GM12878 (cell line): ENCODE data around the gene CTNNA2. TPM values are rescaled to one million over a fixed set of nuclear protein-coding genes. Genes with fewer than 3 reads are reported as not detected.

ENCODE experiments used
- ATAC-seq: fragments of 200-7000 bp; cut with Tn5 transposase; 3 replicates; pipeline ENCODE4 v1.9.1; 2020; ENCODE audit warnings: mild to moderate bottlenecking, moderate library complexity
- BruUV-seq: library from RNA; stranded (reverse); fragments of 400-500 nt; replicated peaks from 2 replicates; lab custom pipeline; 2021; lab: Mats Ljungman, UMichigan
- CTCF ChIA-PET: fragments of 300-600 bp; sonication (Branson Sonifier 250); formaldehyde crosslinking; extraction: SDS; loops from one replicate; lab custom pipeline; 2021; ENCODE audit warnings: inconsistent platforms; lab: Yijun Ruan, JAX
- POLR2A ChIA-PET: fragments of 350-600 bp; formaldehyde crosslinking; extraction: SDS; loops from one replicate; lab custom pipeline; 2021; ENCODE audit warnings: inconsistent platforms; lab: Charles Lee
- RAD21 ChIA-PET: fragments of 300-600 bp; sonication (Branson Sonifier 250); formaldehyde crosslinking; loops from one replicate; lab custom pipeline; 2023; ENCODE audit warnings: antibody characterized with exemption; ENCODE audit not compliant: unreplicated experiment; lab: Charles Lee
- SMC1A ChIA-PET: fragments of 300-600 bp; sonication (Branson Sonifier 250); formaldehyde crosslinking; loops from one replicate; lab custom pipeline; 2023; ENCODE audit not compliant: unreplicated experiment, uncharacterized antibody; lab: Charles Lee
- DNase-seq: peaks from one replicate; pipeline ENCODE4 v3.0.0-alpha.2; 2011; ENCODE audit warnings: low read depth, low spot score
- FAIRE-seq: peaks from 3 replicates; lab custom pipeline; 2011; peaks lifted over from hg19 to GRCh38; lab: Jason Lieb, UNC
- H2AFZ ChIP-seq: 2 replicates; pipeline ENCODE4 v1.6.0; 2011; ENCODE audit warnings: low read depth, low read length, control low read depth; ENCODE audit not compliant: control insufficient read depth
- H3K27ac ChIP-seq: 2 replicates; pipeline ENCODE4 v1.5.1; 2011; ENCODE audit warnings: control low read depth; ENCODE audit not compliant: control insufficient read depth, insufficient read depth
- H3K27me3 ChIP-seq, 2 experiments: replicated peaks in 1 of 2; 2 replicates each; pipeline versions ENCODE4 v1.6.0 to v1.6.1; 2011; ENCODE audit warnings: low read length in 1 of 2; ENCODE audit not compliant: control insufficient read depth in 2 of 2, insufficient read depth in 2 of 2
- H3K36me3 ChIP-seq, 2 experiments: 2 replicates each; pipeline ENCODE4 v1.5.1; 2011; ENCODE audit warnings: low read length in 1 of 2; ENCODE audit not compliant: control insufficient read depth in 2 of 2, insufficient read depth in 2 of 2
- H3K4me1 ChIP-seq: 2 replicates; pipeline ENCODE4 v1.6.1; 2011; ENCODE audit warnings: mild to moderate bottlenecking, low read length, moderate library complexity, mixed read lengths; ENCODE audit not compliant: control insufficient read depth, insufficient read depth
- H3K4me2 ChIP-seq: 2 replicates; pipeline ENCODE4 v1.6.0; 2011; ENCODE audit warnings: control low read depth; ENCODE audit not compliant: control insufficient read depth, insufficient read depth
- H3K4me3 ChIP-seq: fragments of 200-600 bp; sonication (generic); 2 replicates; pipeline ENCODE4 v1.5.1; 2016
- H3K79me2 ChIP-seq: 2 replicates; pipeline ENCODE4 v1.6.0; 2011; ENCODE audit warnings: low read length; ENCODE audit not compliant: control insufficient read depth, insufficient read depth
- H3K9ac ChIP-seq: 2 replicates; pipeline ENCODE4 v1.8.0; 2011; ENCODE audit warnings: low read length, control low read depth, mixed read lengths; ENCODE audit not compliant: control insufficient read depth, insufficient read depth
- H3K9me3 ChIP-seq: replicated peaks from 3 replicates; pipeline ENCODE4 v1.5.1; 2011; ENCODE audit warnings: mild to moderate bottlenecking, low read length; ENCODE audit not compliant: control insufficient read depth, insufficient read depth
- H4K20me1 ChIP-seq: 2 replicates; pipeline ENCODE4 v1.6.0; 2011; ENCODE audit not compliant: control insufficient read depth, insufficient read depth
- ATF2 ChIP-seq: IDR thresholded peaks from 2 replicates; pipeline ENCODE4 v1.6.1; 2012; ENCODE audit warnings: low read length, inconsistent platforms
- CUX1 ChIP-seq: IDR thresholded peaks from 2 replicates; pipeline ENCODE4 v1.6.1; 2012; ENCODE audit warnings: improper control_type of control experiment, low read depth, low read length; ENCODE audit not compliant: insufficient replicate concordance
- HDGF ChIP-seq: fragments of 450-650 bp; IDR thresholded peaks from 2 replicates; pipeline ENCODE4 v1.6.1; 2016; ENCODE audit warnings: antibody characterized with exemption
- HSF1 ChIP-seq: fragments of 150-350 bp; IDR thresholded peaks from 2 replicates; pipeline ENCODE4 v1.6.1; 2014; ENCODE audit warnings: mild to moderate bottlenecking, low read depth, low read length
- KAT2A ChIP-seq: conservative IDR thresholded peaks from 2 replicates; pipeline ENCODE4 v1.6.1; 2011; ENCODE audit warnings: low read depth, low read length; ENCODE audit not compliant: control insufficient read depth
- MLLT1 ChIP-seq: fragments of 450-650 bp; IDR thresholded peaks from 2 replicates; pipeline ENCODE4 v1.6.1; 2016; ENCODE audit warnings: mild to moderate bottlenecking
- NFXL1 ChIP-seq: fragments of 450-650 bp; IDR thresholded peaks from 2 replicates; pipeline ENCODE4 v1.6.1; 2017; ENCODE audit warnings: antibody characterized with exemption, mild to moderate bottlenecking, borderline replicate concordance
- NR2C1 ChIP-seq: fragments of 450-650 bp; IDR thresholded peaks from 2 replicates; pipeline ENCODE4 v1.6.1; 2017; ENCODE audit warnings: antibody characterized with exemption, mild to moderate bottlenecking, moderate library complexity
- PAX8 ChIP-seq: fragments of 450-650 bp; IDR thresholded peaks from 2 replicates; pipeline ENCODE4 v1.6.1; 2017; ENCODE audit warnings: mild to moderate bottlenecking, moderate library complexity
- PML ChIP-seq: IDR thresholded peaks from 2 replicates; pipeline ENCODE4 v1.6.1; 2012; ENCODE audit warnings: low read length, inconsistent platforms
- RB1 ChIP-seq: fragments of 450-650 bp; formaldehyde crosslinking; IDR thresholded peaks from 2 replicates; pipeline ENCODE4 v1.6.1; 2017; ENCODE audit warnings: mild to moderate bottlenecking, borderline replicate concordance
- SPI1 ChIP-seq: IDR thresholded peaks from 2 replicates; pipeline ENCODE4 v1.6.1; 2011; ENCODE audit warnings: low read depth, mild to moderate bottlenecking, low read length, moderate library complexity, borderline replicate concordance; ENCODE audit not compliant: insufficient read depth
- SUZ12 ChIP-seq: fragments of 200-600 bp; sonication (generic); IDR thresholded peaks from one replicate; pipeline ENCODE4 v1.6.1; 2018; ENCODE audit warnings: antibody characterized with exemption, mild to moderate bottlenecking; ENCODE audit not compliant: unreplicated experiment
- ZSCAN29 ChIP-seq: fragments of 450-650 bp; IDR thresholded peaks from 2 replicates; pipeline ENCODE4 v1.6.1; 2017; ENCODE audit warnings: mild to moderate bottlenecking, moderate library complexity
- WGBS: methylation state at CpG from one replicate; pipeline ENCODE4 v1.1.6; 2016; ENCODE audit warnings: low lambda C conversion rate; ENCODE audit not compliant: insufficient replicate concordance, insufficient coverage; ENCODE audit errors: missing lambda C conversion rate; 5-methylcytosine and 5-hydroxymethylcytosine counted together
- in situ Hi-C: fragments of 300-500 bp; cut with MboI; formaldehyde crosslinking; loops from 9 replicates; pipeline ENCODE4 v1.14.3; 2018; ENCODE audit warnings: mixed read lengths
- intact Hi-C: fragments of 100-400 bp; cut with micrococcal nuclease; formaldehyde crosslinking; loops from one replicate; pipeline ENCODE4 v1.14.2; 2022; ENCODE audit not compliant: unreplicated experiment
- polyA plus RNA-seq, 11 experiments: library from polyadenylated mRNA; depleted of rRNA in 4 of 11; unstranded in 6 of 11; stranded (reverse) in 5 of 11; fragments of >200 nt; fragmentation: Nextera tagmentation in 4 of 11; fragmentation: Illumina TruSeq in 1 of 11; extraction: Ambion mirVana in 4 of 11; extraction: Trizol in 1 of 11; gene quantifications; 1 replicate in 1 of 11; 2 replicates in 10 of 11; pipeline versions ENCODE4 v1.2.1 to v1.2.3, GENCODE V29; 2011 to 2016; ENCODE audit warnings: inconsistent platforms in 2 of 11, missing spikeins in 2 of 11, low read depth in 1 of 11
- total RNA-seq, 4 experiments: library from RNA; depleted of rRNA in 3 of 4; stranded (reverse); fragments of >200 nt in 3 of 4; fragmentation: Illumina TruSeq in 1 of 4; extraction: Trizol in 1 of 4; gene quantifications; 2 replicates each; pipeline versions ENCODE4 v1.2.1 to v1.2.3, GENCODE V29; 2013 to 2021

Gene CTNNA2
- total and polyA plus RNA-seq, 10 of the 15 experiments (the other 5 are each of a cell fraction or from before 2014, with no cell fraction given): 2.4 to 36.2 (median 6.6) TPM

GRCh38 chr2:79947751-79948150 is 434.9 kb downstream of the CTNNA2 start:
- no peak for ATAC-seq
- H3K79me2 ChIP-seq: no peaks in the 10 kb centered on the region
- no peaks in the 10 kb centered on the region for H3K36me3 ChIP-seq
- no peaks in the 10 kb centered on the region for H3K9me3 ChIP-seq
- no peak for FAIRE-seq
- no TSS peak for BruUV-seq
- no peaks in the 10 kb centered on the region for H3K4me1 ChIP-seq
- POLR2A ChIA-PET: no interaction called here
- no peak for DNase-seq
- intact Hi-C loops: no loop called here
- no peak overlapping the region for H3K4me3 ChIP-seq
- RAD21 ChIA-PET: no interaction called here
- no peak overlapping the region for H3K4me2 ChIP-seq
- 53% methylated on average over 2 of the region's 2 CpGs for WGBS
- in situ Hi-C loops: no loop called here
- H2AFZ ChIP-seq: no peak overlapping the region
- H3K27me3 ChIP-seq: no peaks in the 10 kb centered on the region
- no peaks in the 10 kb centered on the region for H4K20me1 ChIP-seq
- H3K9ac ChIP-seq: no peak overlapping the region
- CTCF ChIA-PET: no interaction called here
- H3K27ac ChIP-seq: no peak overlapping the region
- SMC1A ChIA-PET: no interaction called here
- TF ChIP-seq PML (no peak), PAX8 (no peak), ZSCAN29 (no peak), MLLT1 (no peak), NFXL1 (no peak), SPI1 (no peak), CUX1 (no peak), SUZ12 (no peak), NR2C1 (no peak), ATF2 (no peak), HSF1 (no peak), RB1 (no peak), HDGF (no peak), KAT2A (no peak)
